ENCODE measurements around the gene PI4K2A.
"Not testable (repeated sequence)": the region's sequence is repeated elsewhere in the genome, so short reads cannot be mapped to it uniquely, and the experiment has no call there.

GRCh38 chr10:97649405-97649750 is 8.9 kb downstream of the PI4K2A start:
- not testable (repeated sequence) for TF ChIP-seq CTCF (IDR thresholded peaks at IDR 0.05; ENCODE audit: low read depth, low read length); EZH2phosphoT487 (IDR thresholded peaks at IDR 0.05; ENCODE audit: low read depth)
